GM23338 (cell line): ENCODE results near the gene PDE4D.

Source experiments
- CREB1 ChIP-seq: fragments of 250-450 bp; sonication (Bioruptor Pico); IDR thresholded peaks from 2 replicates; pipeline ENCODE4 v1.5.0; 2020; ENCODE audit warnings: low read depth, mild to moderate bottlenecking, moderate library complexity
- CTCF ChIP-seq, 2 experiments: fragments of 200-600 bp in 1 of 2; sonication (generic) in 1 of 2; conservative IDR thresholded peaks; 2 replicates each; pipeline versions ENCODE4 v1.5.1 to v1.6.1; 2016 to 2017; ENCODE audit warnings: antibody characterized with exemption in 2 of 2, low read depth in 2 of 2, mild to moderate bottlenecking in 2 of 2, moderate library complexity in 1 of 2
- ETS1 ChIP-seq: IDR thresholded peaks from 2 replicates; pipeline ENCODE4 v1.6.1; 2016; ENCODE audit warnings: antibody characterized with exemption
- EZH2 ChIP-seq: fragments of 200-600 bp; sonication (generic); IDR thresholded peaks from one replicate; pipeline ENCODE4 v1.8.0; 2017; ENCODE audit warnings: antibody characterized with exemption, mild to moderate bottlenecking, low read depth; ENCODE audit not compliant: unreplicated experiment
- EZH2phosphoT487 ChIP-seq: fragments of 200-600 bp; sonication (generic); IDR thresholded peaks from one replicate; pipeline ENCODE4 v1.8.1; 2018; ENCODE audit warnings: antibody characterized with exemption; ENCODE audit not compliant: unreplicated experiment
- JUNB ChIP-seq: IDR thresholded peaks from one replicate; pipeline ENCODE4 v1.6.1; 2016; ENCODE audit warnings: antibody characterized with exemption; ENCODE audit not compliant: unreplicated experiment
- NANOG ChIP-seq: IDR thresholded peaks from 2 replicates; pipeline ENCODE4 v1.6.1; 2016; ENCODE audit warnings: antibody characterized with exemption, borderline replicate concordance
- POLR2AphosphoS5 ChIP-seq: IDR thresholded peaks from 2 replicates; pipeline ENCODE4 v1.6.1; 2016; ENCODE audit warnings: antibody characterized with exemption, low read depth
- REST ChIP-seq: IDR thresholded peaks from one replicate; pipeline ENCODE4 v1.6.1; 2018; ENCODE audit warnings: antibody characterized with exemption; ENCODE audit not compliant: unreplicated experiment
- STAT1 ChIP-seq: IDR thresholded peaks from one replicate; pipeline ENCODE4 v1.6.1; 2016; ENCODE audit warnings: antibody characterized with exemption; ENCODE audit not compliant: unreplicated experiment
- ZNF114 ChIP-seq: fragments of 250-450 bp; sonication (Bioruptor Pico); IDR thresholded peaks from 2 replicates; pipeline ENCODE4 v1.5.0; 2020; ENCODE audit warnings: mild to moderate bottlenecking, moderate library complexity
- ZNF331 ChIP-seq: fragments of 250-450 bp; sonication (Bioruptor Pico); IDR thresholded peaks from 2 replicates; pipeline ENCODE4 v1.5.0; 2020; ENCODE audit warnings: low read depth, mild to moderate bottlenecking, moderate library complexity
- ZNF462 ChIP-seq: fragments of 250-450 bp; sonication (Bioruptor Pico); IDR thresholded peaks from 2 replicates; pipeline ENCODE4 v1.5.0; 2020; ENCODE audit warnings: mild to moderate bottlenecking, moderate library complexity

- TF ChIP-seq CTCF (conservative IDR thresholded peaks at IDR 0.05; ENCODE audit: low read depth in 2 of 2): no peak
- TF ChIP-seq POLR2AphosphoS5: no peak
- no peak for TF ChIP-seq CREB1 (CRISPR knock-in tag)
- no peak for TF ChIP-seq REST
- no peak for TF ChIP-seq EZH2
- TF ChIP-seq EZH2phosphoT487: no peak
- TF ChIP-seq NANOG: no peak
- no peak for TF ChIP-seq ZNF462 (CRISPR knock-in tag)
- no peak for TF ChIP-seq ETS1
- TF ChIP-seq STAT1: no peak
- no peak for TF ChIP-seq ZNF331 (CRISPR knock-in tag)
- no peak for TF ChIP-seq JUNB
- no peak for TF ChIP-seq ZNF114 (CRISPR knock-in tag)
Observed at GRCh38 chr5:59433174-59433573, 460.4 kb downstream of the PDE4D start.
